ENCODE measurements around the gene CCDC93.
A peak's percentile ranks its signal among the peaks of the same experiment; 100 is the strongest.
"Not testable (repeated sequence)": the region's sequence is repeated elsewhere in the genome, so short reads cannot be mapped to it uniquely, and the experiment has no call there.

The CCDC93 gene

DNA sequence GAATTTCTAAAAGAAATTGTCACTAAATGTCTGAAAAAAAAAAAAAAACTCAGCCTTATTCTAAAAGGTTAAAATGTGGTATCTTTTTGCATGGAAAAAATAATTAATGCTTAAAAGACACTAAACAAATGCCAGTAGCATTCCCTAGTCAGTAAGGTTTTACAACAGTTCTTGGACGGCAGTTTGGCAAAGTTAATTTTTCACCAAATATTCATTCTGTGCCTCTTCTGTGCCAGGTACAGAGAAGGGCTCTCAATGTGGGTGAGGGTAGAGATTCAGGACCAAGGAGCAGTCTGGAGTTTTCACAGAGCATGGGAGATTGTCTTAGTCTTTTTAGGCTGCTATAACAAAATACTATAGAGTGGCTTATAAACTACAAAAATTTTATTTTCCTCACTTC lies 6.0 kb upstream of the CCDC93 start:
- no peak for TF ChIP-seq EZH2phosphoT487 (IDR thresholded peaks at IDR 0.05; ENCODE audit: low read depth)
- TF ChIP-seq, protein P1, sequence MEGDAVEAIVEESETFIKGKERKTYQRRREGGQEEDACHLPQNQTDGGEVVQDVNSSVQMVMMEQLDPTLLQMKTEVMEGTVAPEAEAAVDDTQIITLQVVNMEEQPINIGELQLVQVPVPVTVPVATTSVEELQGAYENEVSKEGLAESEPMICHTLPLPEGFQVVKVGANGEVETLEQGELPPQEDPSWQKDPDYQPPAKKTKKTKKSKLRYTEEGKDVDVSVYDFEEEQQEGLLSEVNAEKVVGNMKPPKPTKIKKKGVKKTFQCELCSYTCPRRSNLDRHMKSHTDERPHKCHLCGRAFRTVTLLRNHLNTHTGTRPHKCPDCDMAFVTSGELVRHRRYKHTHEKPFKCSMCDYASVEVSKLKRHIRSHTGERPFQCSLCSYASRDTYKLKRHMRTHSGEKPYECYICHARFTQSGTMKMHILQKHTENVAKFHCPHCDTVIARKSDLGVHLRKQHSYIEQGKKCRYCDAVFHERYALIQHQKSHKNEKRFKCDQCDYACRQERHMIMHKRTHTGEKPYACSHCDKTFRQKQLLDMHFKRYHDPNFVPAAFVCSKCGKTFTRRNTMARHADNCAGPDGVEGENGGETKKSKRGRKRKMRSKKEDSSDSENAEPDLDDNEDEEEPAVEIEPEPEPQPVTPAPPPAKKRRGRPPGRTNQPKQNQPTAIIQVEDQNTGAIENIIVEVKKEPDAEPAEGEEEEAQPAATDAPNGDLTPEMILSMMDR (IDR thresholded peaks at IDR 0.05; ENCODE audit: low read depth, low read length): no peak
- Histone ChIP-seq H3K4me3 (ENCODE audit: low read length) (no peak overlapping the region), H3K79me2 (ENCODE audit: low read length) (no peaks in the 10 kb centered on the region), H2AFZ (ENCODE audit: low read depth, low read length) (no peak overlapping the region), H3K4me1 (ENCODE audit: low read length) (peaks cover 4% of the 10 kb centered on the region; the same call in 1 of the 2 replicates), H3K9ac (ENCODE audit: low read length) (no peak overlapping the region), H3K27ac (ENCODE audit: low read length) (no peak overlapping the region), H3K9me3 (ENCODE audit: insufficient read depth, low read length) (no peaks in the 10 kb centered on the region), H4K20me1 (ENCODE audit: insufficient read depth, low read length) (no peaks in the 10 kb centered on the region), H3K27me3 (ENCODE audit: low read depth, low read length) (no peaks in the 10 kb centered on the region), H3K4me2 (ENCODE audit: low read length) (no peak overlapping the region), H3K36me3 (replicated peaks; ENCODE audit: low read depth, low read length) (no peaks in the 10 kb centered on the region)

GRCh38 chr2:118016911-118017310 lies 3.0 kb upstream of the CCDC93 start:
- TF ChIP-seq EZH2phosphoT487 (IDR thresholded peaks at IDR 0.05; ENCODE audit: low read depth): no peak
- TF ChIP-seq, protein P1 (IDR thresholded peaks at IDR 0.05; ENCODE audit: low read depth, low read length): no peak
- H4K20me1 ChIP-seq (ENCODE audit: insufficient read depth, low read length): peaks cover 11% of the 10 kb centered on the region
- H3K9me3 ChIP-seq (ENCODE audit: insufficient read depth, low read length): no peaks in the 10 kb centered on the region
- H3K9ac ChIP-seq (ENCODE audit: low read length): no peak overlapping the region
- H3K36me3 ChIP-seq (replicated peaks; ENCODE audit: low read depth, low read length): no peaks in the 10 kb centered on the region
- H3K27me3 ChIP-seq (ENCODE audit: low read depth, low read length): no peaks in the 10 kb centered on the region
- H3K4me1 ChIP-seq (ENCODE audit: low read length): peaks cover 10% of the 10 kb centered on the region
- H3K27ac ChIP-seq (ENCODE audit: low read length): no peak overlapping the region
- H3K79me2 ChIP-seq (ENCODE audit: low read length): peaks cover 19% of the 10 kb centered on the region
- H3K4me3 ChIP-seq (ENCODE audit: low read length): no peak overlapping the region
- no peak overlapping the region for H3K4me2 ChIP-seq (ENCODE audit: low read length)
- H2AFZ ChIP-seq (ENCODE audit: low read depth, low read length): no peak overlapping the region

GRCh38 chr2:118015761-118016160 lies 1.9 kb upstream of the CCDC93 start:
- H3K9me3 ChIP-seq (ENCODE audit: insufficient read depth, low read length); H3K27me3 ChIP-seq (ENCODE audit: low read depth, low read length); H2AFZ ChIP-seq (ENCODE audit: low read depth, low read length); H3K9ac ChIP-seq (ENCODE audit: low read length); H3K4me2 ChIP-seq (ENCODE audit: low read length); H3K36me3 ChIP-seq (replicated peaks; ENCODE audit: low read depth, low read length); H3K27ac ChIP-seq (ENCODE audit: low read length); H3K4me3 ChIP-seq (ENCODE audit: low read length): not testable (repeated sequence)
- Histone ChIP-seq H3K4me1 (ENCODE audit: low read length) (peaks cover 10% of the 10 kb centered on the region), H3K79me2 (ENCODE audit: low read length) (peaks cover 30% of the 10 kb centered on the region), H4K20me1 (ENCODE audit: insufficient read depth, low read length) (peaks cover 20% of the 10 kb centered on the region)

GRCh38 chr2:118014492-118014824 lies 588 bp upstream of the CCDC93 start:
- peak overlapping the region; percentile 82 for H3K4me3 ChIP-seq (ENCODE audit: low read length)
- peak overlapping the region; percentile 99 for H3K4me2 ChIP-seq (ENCODE audit: low read length)
- peaks cover 28% of the 10 kb centered on the region for H4K20me1 ChIP-seq (ENCODE audit: insufficient read depth, low read length)
- no peak overlapping the region for H3K27ac ChIP-seq (ENCODE audit: low read length)
- no peaks in the 10 kb centered on the region for H3K36me3 ChIP-seq (replicated peaks; ENCODE audit: low read depth, low read length)
- H3K79me2 ChIP-seq (ENCODE audit: low read length): peaks cover 42% of the 10 kb centered on the region
- peak overlapping the region; percentile 97 for H2AFZ ChIP-seq (ENCODE audit: low read depth, low read length)
- no peaks in the 10 kb centered on the region for H3K27me3 ChIP-seq (ENCODE audit: low read depth, low read length)
- no peaks in the 10 kb centered on the region for H3K9me3 ChIP-seq (ENCODE audit: insufficient read depth, low read length)
- peak overlapping the region; percentile 56 for H3K9ac ChIP-seq (ENCODE audit: low read length)
- peaks cover 10% of the 10 kb centered on the region for H3K4me1 ChIP-seq (ENCODE audit: low read length)
- TF ChIP-seq EZH2phosphoT487 (IDR thresholded peaks at IDR 0.05; ENCODE audit: low read depth): no peak
- TF ChIP-seq, protein P1 (IDR thresholded peaks at IDR 0.05; ENCODE audit: low read depth, low read length): no peak

Measured in OCI-LY3 (cell line).